Mesenchymal stem cell (in vitro differentiated cells and primary cell): ENCODE results near the gene PEX5.
A peak's percentile ranks its signal among the peaks of the same experiment; 100 is the strongest.

Experiments used
- DNase-seq: peaks from one replicate; pipeline ENCODE4 v3.0.0-alpha.2; 2013
- H2AFZ ChIP-seq: one replicate; pipeline ENCODE4 v1.6.1; 2013; ENCODE audit warnings: low read depth, mild to moderate bottlenecking, control low read depth, inconsistent platforms, low read length, moderate library complexity
- H2AK5ac ChIP-seq: 2 replicates; pipeline ENCODE4 v1.6.1; 2013; ENCODE audit warnings: low read length, moderate library complexity, mild to moderate bottlenecking, inconsistent platforms; ENCODE audit not compliant: severe bottlenecking
- H2BK120ac ChIP-seq: one replicate; pipeline ENCODE4 v1.6.1; 2013; ENCODE audit warnings: low read depth, mild to moderate bottlenecking, inconsistent platforms, low read length, moderate library complexity
- H2BK12ac ChIP-seq, 2 experiments: one replicate each; pipeline ENCODE4 v1.6.1; 2013; ENCODE audit warnings: inconsistent platforms in 2 of 2, low read length in 2 of 2, mild to moderate bottlenecking in 2 of 2, moderate library complexity in 2 of 2, control low read depth in 1 of 2
- H2BK15ac ChIP-seq: one replicate; pipeline ENCODE4 v1.6.1; 2013; ENCODE audit warnings: mild to moderate bottlenecking, low read depth, inconsistent platforms; ENCODE audit not compliant: poor library complexity, severe bottlenecking
- H2BK5ac ChIP-seq: 2 replicates; pipeline ENCODE4 v1.6.1; 2013; ENCODE audit warnings: low read depth, mild to moderate bottlenecking, low read length, control low read depth, inconsistent platforms; ENCODE audit not compliant: poor library complexity, severe bottlenecking
- H3K14ac ChIP-seq, 2 experiments: one replicate each; pipeline ENCODE4 v1.6.1; 2013; ENCODE audit warnings: inconsistent platforms in 2 of 2, low read length in 2 of 2, control low read depth in 1 of 2, mild to moderate bottlenecking in 1 of 2, moderate library complexity in 1 of 2
- H3K18ac ChIP-seq, 2 experiments: one replicate each; pipeline ENCODE4 v1.6.1; 2013; ENCODE audit warnings: inconsistent platforms in 2 of 2, low read length in 2 of 2, control low read depth in 1 of 2, low read depth in 1 of 2, mild to moderate bottlenecking in 1 of 2
- H3K23ac ChIP-seq, 2 experiments: one replicate each; pipeline ENCODE4 v1.6.1; 2013; ENCODE audit warnings: inconsistent platforms in 2 of 2, low read length in 2 of 2, mild to moderate bottlenecking in 2 of 2, moderate library complexity in 2 of 2, control low read depth in 1 of 2
- H3K27ac ChIP-seq: 2 replicates; pipeline ENCODE4 v1.5.1; 2013; ENCODE audit warnings: mild to moderate bottlenecking, moderate library complexity, low read length, control low read depth, inconsistent platforms; ENCODE audit not compliant: poor library complexity, severe bottlenecking
- H3K27me3 ChIP-seq, 2 experiments: 2 replicates each; pipeline versions ENCODE4 v1.6.1 to v1.7.0; 2013; ENCODE audit warnings: low read length in 2 of 2, mild to moderate bottlenecking in 2 of 2, moderate library complexity in 2 of 2, control low read depth in 1 of 2, inconsistent platforms in 1 of 2; ENCODE audit not compliant: control insufficient read depth in 1 of 2, insufficient read depth in 1 of 2
- H3K36me3 ChIP-seq, 2 experiments: 2 replicates each; pipeline versions ENCODE4 v1.6.1 to v1.7.0; 2013; ENCODE audit warnings: low read length in 2 of 2, control low read depth in 1 of 2, inconsistent platforms in 1 of 2, low read depth in 1 of 2, mild to moderate bottlenecking in 1 of 2; ENCODE audit not compliant: insufficient read depth in 2 of 2, control insufficient read depth in 1 of 2
- H3K4ac ChIP-seq, 2 experiments: one replicate each; pipeline ENCODE4 v1.6.1; 2013; ENCODE audit warnings: inconsistent platforms in 2 of 2, low read length in 2 of 2, mild to moderate bottlenecking in 2 of 2, moderate library complexity in 2 of 2, control low read depth in 1 of 2, low read depth in 1 of 2
- H3K4me1 ChIP-seq: 2 replicates; pipeline ENCODE4 v1.6.1; 2013; ENCODE audit warnings: low read depth, low read length, control low read depth; ENCODE audit not compliant: control insufficient read depth, insufficient read depth
- H3K4me2 ChIP-seq: 2 replicates; pipeline ENCODE4 v1.6.1; 2013; ENCODE audit warnings: low read length, mild to moderate bottlenecking, inconsistent platforms; ENCODE audit not compliant: poor library complexity, severe bottlenecking
- H3K4me3 ChIP-seq, 2 experiments: 2 replicates each; pipeline versions ENCODE4 v1.5.1 to v1.7.0; 2013; ENCODE audit warnings: low read length in 2 of 2, mild to moderate bottlenecking in 2 of 2, control low read depth in 1 of 2, low read depth in 1 of 2; ENCODE audit not compliant: insufficient read depth in 1 of 2
- H3K79me1 ChIP-seq: replicated peaks from 2 replicates; pipeline ENCODE4 v1.6.1; 2013; ENCODE audit warnings: mild to moderate bottlenecking, control low read depth, low read length, inconsistent platforms; ENCODE audit not compliant: poor library complexity, severe bottlenecking
- H3K9ac ChIP-seq: 2 replicates; pipeline ENCODE4 v1.7.0; 2013; ENCODE audit warnings: mild to moderate bottlenecking, low read length, moderate library complexity
- H3K9me3 ChIP-seq: 2 replicates; pipeline ENCODE4 v1.7.0; 2013; ENCODE audit warnings: mild to moderate bottlenecking, low read length; ENCODE audit not compliant: control insufficient read depth
- H4K8ac ChIP-seq: one replicate; pipeline ENCODE4 v1.6.1; 2013; ENCODE audit warnings: inconsistent platforms, mild to moderate bottlenecking, low read length, moderate library complexity
- H4K91ac ChIP-seq: one replicate; pipeline ENCODE4 v1.6.1; 2013; ENCODE audit warnings: mild to moderate bottlenecking, low read length, inconsistent platforms
- WGBS: methylation state at CpG from one replicate; pipeline ENCODE4 v1.1.7; 2013; ENCODE audit warnings: mixed read lengths; 5-methylcytosine and 5-hydroxymethylcytosine counted together

Gene PEX5

DNA sequence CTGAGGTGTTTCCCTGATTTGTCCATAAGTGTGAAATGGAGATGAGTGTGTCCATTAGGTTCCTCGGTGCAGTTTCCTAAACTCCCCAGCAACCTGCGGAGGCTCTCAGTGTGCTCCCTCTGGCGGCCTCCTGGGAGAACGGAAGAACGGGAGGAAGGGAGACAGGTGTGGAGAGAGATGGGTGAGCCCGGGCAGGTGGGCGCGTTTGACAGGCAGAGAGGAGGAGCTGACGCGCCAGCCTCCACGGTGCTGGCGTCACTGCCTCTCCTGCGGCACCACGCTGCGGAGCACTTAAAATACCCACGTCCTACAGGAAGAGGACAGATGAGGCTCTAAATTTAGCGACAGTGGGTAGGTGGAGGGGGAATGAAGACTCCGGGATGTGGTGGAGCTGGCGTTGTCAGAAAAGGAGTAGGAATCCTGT lies 26.8 kb upstream of the PEX5 start:
- Histone ChIP-seq H3K23ac (no peak overlapping the region), H3K9me3 (peaks cover 24% of the 10 kb centered on the region), H3K9ac (no peak overlapping the region), H3K4me1 (peaks cover 2% of the 10 kb centered on the region), H2AFZ (no peak overlapping the region), H2BK15ac (no peak overlapping the region), H3K36me3 (peaks cover 0 to 17% of the 10 kb centered on the region in 2 experiments), H3K4me2 (no peak overlapping the region), H4K91ac (no peak overlapping the region), H4K8ac (no peak overlapping the region), H3K27ac (no peak overlapping the region), H2BK5ac (no peak overlapping the region), H3K4ac (no peak overlapping the region), H2BK120ac (no peak overlapping the region), H2BK12ac (no peak overlapping the region), H3K79me1 (no peaks in the 10 kb centered on the region), H3K27me3 (peaks cover 27 to 34% of the 10 kb centered on the region in 2 experiments), H3K18ac (no peak overlapping the region), H2AK5ac (no peak overlapping the region), H3K4me3 (peak overlapping the region in 1 of 2 experiments; percentile 40), H3K14ac (no peak overlapping the region)
- WGBS: 22% methylated on average over 18 of the region's 19 CpGs
- peak; percentile 8 for DNase-seq

GRCh38 chr12:7169951-7170350 lies 19.5 kb upstream of the PEX5 start:
- Histone ChIP-seq H2BK5ac (no peak overlapping the region), H3K4me3 (no peak overlapping the region), H3K9me3 (peaks cover 57% of the 10 kb centered on the region), H2BK15ac (no peak overlapping the region), H2BK12ac (no peak overlapping the region), H2BK120ac (no peak overlapping the region), H3K4me2 (no peak overlapping the region), H3K4ac (no peak overlapping the region), H3K27ac (no peak overlapping the region), H3K4me1 (no peaks in the 10 kb centered on the region), H4K91ac (no peak overlapping the region), H2AK5ac (no peak overlapping the region), H3K36me3 (no peaks in the 10 kb centered on the region), H3K9ac (no peak overlapping the region), H3K79me1 (no peaks in the 10 kb centered on the region), H3K14ac (no peak overlapping the region), H2AFZ (no peak overlapping the region), H3K27me3 (peaks cover 0 to 6% of the 10 kb centered on the region in 2 experiments), H4K8ac (no peak overlapping the region), H3K23ac (no peak overlapping the region), H3K18ac (no peak overlapping the region)
- DNase-seq: no peak

- no peak overlapping the region for H3K14ac ChIP-seq
- no peak overlapping the region for H2BK5ac ChIP-seq
- H3K27me3 ChIP-seq: no peaks in the 10 kb centered on the region
- no peak overlapping the region for H3K23ac ChIP-seq
- H3K79me1 ChIP-seq: no peaks in the 10 kb centered on the region
- H4K91ac ChIP-seq: no peak overlapping the region
- no peak overlapping the region for H3K4me3 ChIP-seq
- H3K9ac ChIP-seq: no peak overlapping the region
- 94% methylated on average over 1 of the region's 1 CpG for WGBS
- no peak overlapping the region for H2BK12ac ChIP-seq
- H3K27ac ChIP-seq: no peak overlapping the region
- no peak overlapping the region for H2BK120ac ChIP-seq
- no peak overlapping the region for H2AFZ ChIP-seq
- H3K36me3 ChIP-seq: no peaks in the 10 kb centered on the region
- H2AK5ac ChIP-seq: no peak overlapping the region
- no peak for DNase-seq
- H3K18ac ChIP-seq: no peak overlapping the region
- H3K4me1 ChIP-seq: no peaks in the 10 kb centered on the region
- H3K4me2 ChIP-seq: no peak overlapping the region
- H4K8ac ChIP-seq: no peak overlapping the region
- no peak overlapping the region for H3K4ac ChIP-seq
- H2BK15ac ChIP-seq: no peak overlapping the region
- H3K9me3 ChIP-seq: peaks cover 41% of the 10 kb centered on the region
Measured at GRCh38 chr12:7171854-7172253, 17.6 kb upstream of the PEX5 start.

DNA sequence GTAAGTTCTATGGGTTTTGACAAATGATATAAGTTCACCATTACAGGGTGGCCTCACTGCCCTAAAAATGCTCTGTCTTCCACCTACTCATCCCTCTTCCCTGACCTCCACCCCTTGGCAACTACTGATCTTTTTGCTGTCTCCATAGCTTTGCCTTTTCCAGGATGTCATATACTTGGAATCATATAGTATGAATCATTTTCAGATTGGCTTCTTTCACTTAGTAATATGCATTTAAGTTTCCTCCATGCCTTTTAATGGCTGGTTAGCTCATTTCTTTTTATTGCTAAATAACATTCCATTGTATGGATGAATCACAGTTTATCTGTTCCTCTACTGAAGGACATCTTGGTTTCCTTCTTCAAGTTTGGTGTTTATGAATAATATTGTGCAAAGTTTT lies 14.0 kb upstream of the PEX5 start:
- no peaks in the 10 kb centered on the region for H3K36me3 ChIP-seq
- H3K27me3 ChIP-seq: peaks cover 0 to 6% of the 10 kb centered on the region in 2 experiments
- H3K4me3 ChIP-seq: no peak overlapping the region
- no peak overlapping the region for H2BK5ac ChIP-seq
- no peak overlapping the region for H4K91ac ChIP-seq
- peak; percentile 8 for DNase-seq
- H3K23ac ChIP-seq: no peak overlapping the region
- H4K8ac ChIP-seq: no peak overlapping the region
- H2BK15ac ChIP-seq: no peak overlapping the region
- no peaks in the 10 kb centered on the region for H3K79me1 ChIP-seq
- no peak overlapping the region for H3K27ac ChIP-seq
- H3K4ac ChIP-seq: no peak overlapping the region
- no peak overlapping the region for H3K4me2 ChIP-seq
- H2AFZ ChIP-seq: no peak overlapping the region
- peaks cover 8% of the 10 kb centered on the region for H3K9me3 ChIP-seq
- H2AK5ac ChIP-seq: no peak overlapping the region
- H2BK120ac ChIP-seq: no peak overlapping the region
- H3K4me1 ChIP-seq: no peaks in the 10 kb centered on the region
- no peak overlapping the region for H3K18ac ChIP-seq
- no peak overlapping the region for H2BK12ac ChIP-seq
- no peak overlapping the region for H3K9ac ChIP-seq
- no peak overlapping the region for H3K14ac ChIP-seq
